ENCODE measurements around the gene SNPH. TPM values are rescaled to one million over a fixed set of nuclear protein-coding genes. Genes with fewer than 3 reads are reported as not detected.
A peak's percentile ranks its signal among the peaks of the same experiment; 100 is the strongest.

The SNPH gene
- polyA plus RNA-seq, 2 of the 4 experiments (the other 2 are of a cell fraction): 1.1 to 5.2 TPM

DNA sequence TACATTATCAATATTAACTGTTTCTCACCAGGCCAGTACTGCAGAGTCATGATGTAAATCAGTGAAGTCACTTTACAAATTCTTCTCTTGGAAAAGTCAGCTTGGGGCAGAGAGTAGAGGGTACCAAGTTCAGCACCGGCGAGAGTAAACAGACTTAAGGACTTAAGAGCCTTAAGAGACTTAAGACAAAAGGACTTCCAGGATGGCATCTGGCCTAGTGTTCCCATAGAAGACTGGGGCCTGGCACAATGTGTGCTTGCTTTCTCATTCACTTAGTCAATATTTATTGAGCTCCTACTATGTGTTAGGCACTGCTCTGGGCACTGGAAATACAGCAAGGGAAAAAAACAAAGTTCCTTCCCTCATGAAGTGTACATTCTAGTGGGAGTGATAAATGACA, 1.4 kb upstream of the SNPH start:
- Histone ChIP-seq H3K4me3 (no peak overlapping the region), H3K4me1 (peaks cover 21% of the 10 kb centered on the region), H3K9me3 (peaks cover 13% of the 10 kb centered on the region), H3K4me2 (no peak overlapping the region; the same call in 2 of the 3 replicates), H3K27ac (no peak overlapping the region)
- POLR2A ChIA-PET: no interaction called here
- 85% methylated on average over 2 of the region's 2 CpGs for WGBS (ENCODE audit: missing lambda C conversion rate)
- DNase-seq (ENCODE audit: low read depth in 1 of 2, low spot score in 1 of 2) (no peak), FAIRE-seq (no peak), ATAC-seq (no peak)
- TF ChIP-seq SREBF2 (IDR thresholded peaks at IDR 0.05): no peak
- no peak for TF ChIP-seq RNF2 (IDR thresholded peaks at IDR 0.05; ENCODE audit: borderline replicate concordance, low read depth)
- TF ChIP-seq ZC3H11A (IDR thresholded peaks at IDR 0.05): no peak
- TF ChIP-seq FOSB (CRISPR knock-in tag; IDR thresholded peaks at IDR 0.05): no peak
- TF ChIP-seq HOXA7 (CRISPR knock-in tag; IDR thresholded peaks at IDR 0.05): no peak
- CTCF ChIA-PET: no interaction called here

DNA sequence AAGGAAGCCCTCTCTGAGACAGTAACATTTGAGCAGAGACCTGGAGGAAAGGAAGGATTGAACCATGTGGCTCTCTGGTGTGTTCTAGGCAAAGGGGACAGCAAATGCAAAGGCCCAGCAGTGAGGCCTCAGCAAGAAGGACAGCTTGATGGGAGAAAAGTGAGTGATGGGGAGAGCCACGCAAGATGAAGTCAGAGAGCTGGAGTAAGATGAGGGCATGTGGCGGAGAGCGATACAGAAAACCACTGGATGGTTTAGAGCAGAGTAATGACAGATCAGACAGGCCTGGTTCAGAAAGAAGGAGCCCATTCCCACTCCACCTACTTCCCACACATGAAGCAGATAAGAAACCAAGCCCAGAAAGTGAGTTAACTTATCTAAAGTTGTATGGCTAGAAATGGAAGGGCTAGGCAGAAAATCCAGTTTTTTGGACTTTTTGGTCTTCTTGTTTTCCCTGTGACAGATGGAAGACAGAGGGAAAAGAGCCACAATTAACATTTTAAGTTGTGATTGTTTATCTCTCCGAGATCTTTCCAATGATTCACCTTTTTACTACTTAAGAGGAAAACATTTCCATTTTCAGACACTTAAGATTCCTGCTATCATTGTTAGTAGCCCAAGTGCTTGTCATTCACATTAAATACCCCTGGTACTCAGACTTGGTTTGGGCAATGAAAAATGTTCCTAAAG, 723 bp upstream of the SNPH start:
- ChIA-PET POLR2A (interaction anchor here (0.6 to 1.1 kb wide), 2 partner anchors 11 to 23 kb away, joined by 3 to 8 read pairs; no protein-coding TSS in a partner anchor), CTCF (interaction anchor here (0.7 kb wide), 1 partner anchor 9 kb away, joined by 3 read pairs; no protein-coding TSS in a partner anchor)
- H3K4me1 ChIP-seq: peaks cover 21% of the 10 kb centered on the region
- DNase-seq (ENCODE audit: low read depth in 1 of 2, low spot score in 1 of 2) (no peak), FAIRE-seq (no peak), ATAC-seq (no peak)
- H3K4me3 ChIP-seq: peak overlapping the region; percentile 89
- peaks cover 13% of the 10 kb centered on the region for H3K9me3 ChIP-seq
- 79% methylated on average over 4 of the region's 4 CpGs for WGBS (ENCODE audit: missing lambda C conversion rate)
- H3K27ac ChIP-seq: peak overlapping the region; percentile 63 to 88
- TF ChIP-seq HOXB5 (CRISPR knock-in tag; IDR thresholded peaks at IDR 0.05) (no peak), NPAS2 (CRISPR knock-in tag; IDR thresholded peaks at IDR 0.05; ENCODE audit: borderline replicate concordance) (no peak), RNF2 (IDR thresholded peaks at IDR 0.05; ENCODE audit: borderline replicate concordance, low read depth) (no peak), CEBPB (IDR thresholded peaks at IDR 0.05) (no peak), ESRRA (IDR thresholded peaks at IDR 0.05; ENCODE audit: borderline replicate concordance, low read length) (no peak), FOSB (CRISPR knock-in tag; IDR thresholded peaks at IDR 0.05) (no peak), SMC3 (IDR thresholded peaks at IDR 0.05) (no peak), KDM1A (IDR thresholded peaks at IDR 0.05; ENCODE audit: low read depth) (no peak), NR3C1 (IDR thresholded peaks at IDR 0.05) (no peak), HOXA7 (CRISPR knock-in tag; IDR thresholded peaks at IDR 0.05) (no peak), EHF (CRISPR knock-in tag; IDR thresholded peaks at IDR 0.05) (no peak), BHLHE40 (IDR thresholded peaks at IDR 0.05; ENCODE audit: low read depth, low read length) (no peak), NFE2L2 (conservative IDR thresholded peaks at IDR 0.05; ENCODE audit: low read length) (no peak), POLR2A (IDR thresholded peaks at IDR 0.05; ENCODE audit: low read length) (no peak), SREBF2 (IDR thresholded peaks at IDR 0.05) (no peak), HDAC2 (IDR thresholded peaks at IDR 0.05) (no peak)
- TF ChIP-seq, protein P1, sequence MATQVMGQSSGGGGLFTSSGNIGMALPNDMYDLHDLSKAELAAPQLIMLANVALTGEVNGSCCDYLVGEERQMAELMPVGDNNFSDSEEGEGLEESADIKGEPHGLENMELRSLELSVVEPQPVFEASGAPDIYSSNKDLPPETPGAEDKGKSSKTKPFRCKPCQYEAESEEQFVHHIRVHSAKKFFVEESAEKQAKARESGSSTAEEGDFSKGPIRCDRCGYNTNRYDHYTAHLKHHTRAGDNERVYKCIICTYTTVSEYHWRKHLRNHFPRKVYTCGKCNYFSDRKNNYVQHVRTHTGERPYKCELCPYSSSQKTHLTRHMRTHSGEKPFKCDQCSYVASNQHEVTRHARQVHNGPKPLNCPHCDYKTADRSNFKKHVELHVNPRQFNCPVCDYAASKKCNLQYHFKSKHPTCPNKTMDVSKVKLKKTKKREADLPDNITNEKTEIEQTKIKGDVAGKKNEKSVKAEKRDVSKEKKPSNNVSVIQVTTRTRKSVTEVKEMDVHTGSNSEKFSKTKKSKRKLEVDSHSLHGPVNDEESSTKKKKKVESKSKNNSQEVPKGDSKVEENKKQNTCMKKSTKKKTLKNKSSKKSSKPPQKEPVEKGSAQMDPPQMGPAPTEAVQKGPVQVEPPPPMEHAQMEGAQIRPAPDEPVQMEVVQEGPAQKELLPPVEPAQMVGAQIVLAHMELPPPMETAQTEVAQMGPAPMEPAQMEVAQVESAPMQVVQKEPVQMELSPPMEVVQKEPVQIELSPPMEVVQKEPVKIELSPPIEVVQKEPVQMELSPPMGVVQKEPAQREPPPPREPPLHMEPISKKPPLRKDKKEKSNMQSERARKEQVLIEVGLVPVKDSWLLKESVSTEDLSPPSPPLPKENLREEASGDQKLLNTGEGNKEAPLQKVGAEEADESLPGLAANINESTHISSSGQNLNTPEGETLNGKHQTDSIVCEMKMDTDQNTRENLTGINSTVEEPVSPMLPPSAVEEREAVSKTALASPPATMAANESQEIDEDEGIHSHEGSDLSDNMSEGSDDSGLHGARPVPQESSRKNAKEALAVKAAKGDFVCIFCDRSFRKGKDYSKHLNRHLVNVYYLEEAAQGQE (IDR thresholded peaks at IDR 0.05): no peak
- peak overlapping the region; percentile 77 for H3K4me2 ChIP-seq

DNA sequence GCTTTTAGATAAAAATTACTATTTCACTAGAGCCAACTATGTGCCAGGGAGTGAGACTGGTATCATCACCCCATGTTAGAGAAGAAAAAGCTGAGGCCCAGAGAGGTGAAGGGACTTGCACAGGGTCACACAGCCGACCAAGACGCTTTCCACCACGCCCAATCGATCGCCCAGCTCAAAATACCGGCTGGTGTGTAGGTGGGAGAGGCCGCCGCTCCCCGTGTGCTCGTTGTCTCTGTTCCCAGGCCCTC, 253 bp upstream of the SNPH start:
- peaks cover 21% of the 10 kb centered on the region for H3K4me1 ChIP-seq
- ChIA-PET POLR2A (interaction anchor here (0.6 to 1.1 kb wide), 2 partner anchors 10 to 22 kb away, joined by 3 to 8 read pairs; no protein-coding TSS in a partner anchor), CTCF (interaction anchor here (0.7 to 1.6 kb wide), 4 partner anchors 8 to 80 kb away, joined by 3 to 6 read pairs (median 4); no protein-coding TSS in a partner anchor)
- peak overlapping the region; percentile 77 for H3K4me2 ChIP-seq
- H3K9me3 ChIP-seq: peaks cover 13% of the 10 kb centered on the region
- no peak for DNase-seq (ENCODE audit: low read depth in 1 of 2, low spot score in 1 of 2)
- no peak for ATAC-seq
- H3K27ac ChIP-seq: peak overlapping the region; percentile 63 to 88
- WGBS (ENCODE audit: missing lambda C conversion rate): 3% methylated on average over 10 of the region's 10 CpGs
- H3K4me3 ChIP-seq: peak overlapping the region; percentile 89
- no peak for FAIRE-seq
- TF ChIP-seq, protein P1 (IDR thresholded peaks at IDR 0.05): no peak
- TF ChIP-seq, protein P2, sequence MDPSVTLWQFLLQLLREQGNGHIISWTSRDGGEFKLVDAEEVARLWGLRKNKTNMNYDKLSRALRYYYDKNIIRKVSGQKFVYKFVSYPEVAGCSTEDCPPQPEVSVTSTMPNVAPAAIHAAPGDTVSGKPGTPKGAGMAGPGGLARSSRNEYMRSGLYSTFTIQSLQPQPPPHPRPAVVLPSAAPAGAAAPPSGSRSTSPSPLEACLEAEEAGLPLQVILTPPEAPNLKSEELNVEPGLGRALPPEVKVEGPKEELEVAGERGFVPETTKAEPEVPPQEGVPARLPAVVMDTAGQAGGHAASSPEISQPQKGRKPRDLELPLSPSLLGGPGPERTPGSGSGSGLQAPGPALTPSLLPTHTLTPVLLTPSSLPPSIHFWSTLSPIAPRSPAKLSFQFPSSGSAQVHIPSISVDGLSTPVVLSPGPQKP (IDR thresholded peaks at IDR 0.05; ENCODE audit: low read depth, low read length): no peak
- TF ChIP-seq RAD21 (conservative IDR thresholded peaks at IDR 0.05 in 1 of 2, IDR thresholded peaks at IDR 0.05 in 1 of 2) (no peak), KDM1A (IDR thresholded peaks at IDR 0.05; ENCODE audit: low read depth) (peak; percentile 98), BHLHE40 (IDR thresholded peaks at IDR 0.05; ENCODE audit: low read depth, low read length) (no peak), CBX2 (IDR thresholded peaks at IDR 0.05; ENCODE audit: borderline replicate concordance, low read depth) (no peak), FOSB (CRISPR knock-in tag; IDR thresholded peaks at IDR 0.05) (no peak), MYC (IDR thresholded peaks at IDR 0.05; ENCODE audit: borderline replicate concordance, low read length) (no peak), NR3C1 (IDR thresholded peaks at IDR 0.05) (no peak), CBX8 (IDR thresholded peaks at IDR 0.05) (no peak), SMC3 (IDR thresholded peaks at IDR 0.05) (no peak)
- TF ChIP-seq, protein P3, sequence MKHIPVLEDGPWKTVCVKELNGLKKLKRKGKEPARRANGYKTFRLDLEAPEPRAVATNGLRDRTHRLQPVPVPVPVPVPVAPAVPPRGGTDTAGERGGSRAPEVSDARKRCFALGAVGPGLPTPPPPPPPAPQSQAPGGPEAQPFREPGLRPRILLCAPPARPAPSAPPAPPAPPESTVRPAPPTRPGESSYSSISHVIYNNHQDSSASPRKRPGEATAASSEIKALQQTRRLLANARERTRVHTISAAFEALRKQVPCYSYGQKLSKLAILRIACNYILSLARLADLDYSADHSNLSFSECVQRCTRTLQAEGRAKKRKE (CRISPR knock-in tag; IDR thresholded peaks at IDR 0.05; ENCODE audit: low read depth): no peak
